Measurements from ENCODE around the gene L3MBTL3.

The L3MBTL3 gene

DNA sequence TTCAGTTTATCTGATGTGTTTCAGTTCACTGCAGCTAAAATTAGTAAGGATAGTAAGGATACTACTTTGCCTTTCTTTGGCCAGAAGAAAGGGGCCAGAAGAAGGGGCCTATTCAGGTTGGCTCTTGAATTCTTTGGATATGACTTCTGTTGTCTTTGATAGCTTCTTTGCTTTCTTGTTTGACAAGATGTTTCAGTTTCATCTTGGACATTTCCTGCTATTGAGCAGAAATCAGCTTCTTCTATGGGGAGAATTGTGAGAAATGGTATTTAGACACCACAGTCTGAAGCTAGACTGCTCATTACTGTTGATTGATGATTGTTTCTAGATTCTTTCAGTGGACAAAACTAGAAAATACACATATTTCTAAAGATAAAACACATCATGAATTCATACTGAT lies 23.2 kb downstream of the L3MBTL3 start:
- Histone ChIP-seq H3K4me1 (ENCODE audit: control insufficient read depth, insufficient read depth, low read length, poor library complexity, severe bottlenecking) (no peaks in the 10 kb centered on the region), H3K9me3 (ENCODE audit: control insufficient read depth, low read length) (no peaks in the 10 kb centered on the region), H3K4me3 (ENCODE audit: insufficient read depth, low read depth, low read length, poor library complexity, severe bottlenecking) (no peak overlapping the region), H3K27ac (ENCODE audit: insufficient read depth, low read length, poor library complexity, severe bottlenecking) (no peak overlapping the region), H3K36me3 (ENCODE audit: control insufficient read depth, insufficient read depth, low read length) (no peaks in the 10 kb centered on the region), H3K27me3 (replicated peaks; ENCODE audit: control insufficient read depth, insufficient read depth, low read length, poor library complexity, severe bottlenecking) (no peaks in the 10 kb centered on the region)
- DNase-seq = no peak

DNA sequence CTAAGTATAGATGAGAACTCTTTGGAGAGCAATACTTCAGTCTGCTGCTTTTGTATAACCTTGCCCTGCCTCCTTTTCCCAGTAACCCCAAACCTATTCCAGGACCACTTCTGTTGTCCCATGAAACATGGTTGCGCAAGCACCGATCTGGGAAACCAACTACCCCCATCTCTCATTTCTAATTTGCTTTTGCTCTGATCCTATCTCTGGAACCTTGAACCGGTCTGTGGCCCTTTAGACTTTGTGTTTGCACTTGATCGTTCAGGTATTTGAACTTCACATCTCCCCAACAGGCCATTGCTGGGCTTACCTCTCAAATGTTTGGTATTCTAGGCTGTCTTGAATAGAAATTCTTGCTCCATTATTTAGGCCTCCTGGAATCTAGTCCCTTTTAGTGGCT lies 25.0 kb downstream of the L3MBTL3 start:
- Histone ChIP-seq H3K4me1 (ENCODE audit: control insufficient read depth, insufficient read depth, low read length, poor library complexity, severe bottlenecking) (no peaks in the 10 kb centered on the region), H3K27ac (ENCODE audit: insufficient read depth, low read length, poor library complexity, severe bottlenecking) (no peak overlapping the region), H3K9me3 (ENCODE audit: control insufficient read depth, low read length) (no peaks in the 10 kb centered on the region), H3K27me3 (replicated peaks; ENCODE audit: control insufficient read depth, insufficient read depth, low read length, poor library complexity, severe bottlenecking) (no peaks in the 10 kb centered on the region), H3K36me3 (ENCODE audit: control insufficient read depth, insufficient read depth, low read length) (no peaks in the 10 kb centered on the region), H3K4me3 (ENCODE audit: insufficient read depth, low read depth, low read length, poor library complexity, severe bottlenecking) (no peak overlapping the region)
- no peak for DNase-seq

DNA sequence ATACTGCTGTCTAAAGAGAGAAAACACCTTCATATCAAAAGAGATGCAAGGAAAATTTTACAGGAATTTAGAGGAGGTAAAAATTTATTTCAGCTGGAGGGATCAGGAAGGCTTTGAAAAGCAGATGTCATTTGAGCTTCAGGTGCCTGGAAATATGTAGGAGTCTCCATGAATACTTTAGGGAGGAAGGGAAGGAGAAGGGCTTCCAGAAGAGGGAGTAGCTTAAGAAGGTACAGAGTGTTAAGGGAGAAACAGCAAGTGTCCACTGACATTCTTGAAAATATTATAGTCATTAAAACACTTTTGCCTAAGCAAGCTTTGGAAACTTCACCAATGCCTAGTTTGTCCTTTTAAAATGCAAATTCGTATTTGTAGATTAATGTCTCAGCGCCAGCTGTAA lies 27.2 kb downstream of the L3MBTL3 start:
- H3K4me1 ChIP-seq (ENCODE audit: control insufficient read depth, insufficient read depth, low read length, poor library complexity, severe bottlenecking) = no peaks in the 10 kb centered on the region
- no peaks in the 10 kb centered on the region for H3K27me3 ChIP-seq (replicated peaks; ENCODE audit: control insufficient read depth, insufficient read depth, low read length, poor library complexity, severe bottlenecking)
- peaks cover 11% of the 10 kb centered on the region for H3K36me3 ChIP-seq (ENCODE audit: control insufficient read depth, insufficient read depth, low read length)

DNA sequence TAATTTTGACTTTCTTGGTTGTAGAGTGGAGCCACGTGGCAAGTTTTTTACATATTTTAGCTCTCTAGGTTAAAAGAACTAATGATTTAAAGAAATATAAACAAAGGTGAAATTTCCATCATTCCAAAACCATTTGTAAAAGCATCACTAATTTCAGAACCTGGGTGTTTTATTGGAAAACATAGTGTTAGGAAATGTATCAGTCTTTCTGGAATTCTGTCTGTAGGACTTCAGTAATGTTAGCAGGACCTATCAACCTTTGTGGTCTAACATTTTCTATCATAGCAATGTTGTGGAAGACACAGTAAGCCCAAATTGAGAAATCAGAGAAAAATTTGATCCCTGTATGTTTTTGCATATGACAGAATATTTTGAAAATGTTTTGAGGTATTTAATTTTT lies 28.3 kb downstream of the L3MBTL3 start:
- Histone ChIP-seq H3K27ac (ENCODE audit: insufficient read depth, low read length, poor library complexity, severe bottlenecking) (no peak overlapping the region), H3K9me3 (ENCODE audit: control insufficient read depth, low read length) (no peaks in the 10 kb centered on the region), H3K4me3 (ENCODE audit: insufficient read depth, low read depth, low read length, poor library complexity, severe bottlenecking) (no peak overlapping the region), H3K27me3 (replicated peaks; ENCODE audit: control insufficient read depth, insufficient read depth, low read length, poor library complexity, severe bottlenecking) (no peaks in the 10 kb centered on the region), H3K4me1 (ENCODE audit: control insufficient read depth, insufficient read depth, low read length, poor library complexity, severe bottlenecking) (no peaks in the 10 kb centered on the region), H3K36me3 (ENCODE audit: control insufficient read depth, insufficient read depth, low read length) (peaks cover 19% of the 10 kb centered on the region)
- DNase-seq = no peak

More for the DNA sequence above, 27.2 kb downstream of the L3MBTL3 start:
- H3K9me3 ChIP-seq (ENCODE audit: control insufficient read depth, low read length) = no peaks in the 10 kb centered on the region
- no peak overlapping the region for H3K4me3 ChIP-seq (ENCODE audit: insufficient read depth, low read depth, low read length, poor library complexity, severe bottlenecking)
- no peak overlapping the region for H3K27ac ChIP-seq (ENCODE audit: insufficient read depth, low read length, poor library complexity, severe bottlenecking)
- no peak for DNase-seq

DNA sequence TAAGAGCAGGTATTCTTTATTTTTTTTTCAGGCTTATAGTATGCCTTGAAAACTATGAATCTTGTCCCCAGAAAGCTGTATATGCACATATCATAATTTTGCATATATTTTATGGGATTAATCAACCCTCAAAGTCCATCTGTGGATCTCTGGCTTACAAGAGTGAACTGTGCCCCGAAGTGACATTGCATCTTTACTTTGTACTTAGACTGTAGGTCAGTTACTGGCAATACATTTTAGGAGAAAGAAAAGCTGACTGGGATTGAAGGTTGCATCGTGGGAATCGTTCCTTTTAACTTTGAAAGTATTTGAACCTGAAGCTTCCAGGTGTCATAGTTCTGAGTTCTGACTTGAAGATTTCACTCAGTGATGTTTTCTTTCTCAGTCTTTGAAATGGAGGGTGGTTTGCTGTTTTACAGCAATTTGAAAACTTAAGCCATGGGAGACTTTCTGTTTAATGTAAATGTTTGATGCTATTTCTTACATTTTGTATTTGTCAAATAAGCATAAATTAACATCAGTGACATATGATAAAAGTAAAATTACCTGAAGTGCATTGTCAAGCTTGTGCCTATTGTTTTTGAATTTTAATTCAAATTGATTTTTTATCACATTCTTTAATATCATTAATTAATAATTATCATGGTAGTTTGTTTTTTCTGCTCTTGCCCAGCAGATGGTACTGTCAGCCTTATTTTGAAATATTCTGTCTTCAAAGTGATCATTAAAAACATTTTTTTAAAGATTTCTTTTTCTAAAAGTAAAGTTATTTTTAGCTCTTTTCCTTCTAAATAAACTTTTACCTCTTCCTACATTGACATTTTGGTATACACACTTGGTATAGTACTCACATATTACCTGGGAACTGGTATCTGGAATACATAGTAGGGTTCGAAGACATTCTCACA lies 29.0 kb downstream of the L3MBTL3 start:
- H3K36me3 ChIP-seq (ENCODE audit: control insufficient read depth, insufficient read depth, low read length) = peaks cover 21% of the 10 kb centered on the region
- H3K4me1 ChIP-seq (ENCODE audit: control insufficient read depth, insufficient read depth, low read length, poor library complexity, severe bottlenecking) = no peaks in the 10 kb centered on the region
- H3K27me3 ChIP-seq (replicated peaks; ENCODE audit: control insufficient read depth, insufficient read depth, low read length, poor library complexity, severe bottlenecking) = no peaks in the 10 kb centered on the region
- no peak overlapping the region for H3K27ac ChIP-seq (ENCODE audit: insufficient read depth, low read length, poor library complexity, severe bottlenecking)
- DNase-seq = no peak
- H3K4me3 ChIP-seq (ENCODE audit: insufficient read depth, low read depth, low read length, poor library complexity, severe bottlenecking) = no peak overlapping the region
- no peaks in the 10 kb centered on the region for H3K9me3 ChIP-seq (ENCODE audit: control insufficient read depth, low read length)

DNA sequence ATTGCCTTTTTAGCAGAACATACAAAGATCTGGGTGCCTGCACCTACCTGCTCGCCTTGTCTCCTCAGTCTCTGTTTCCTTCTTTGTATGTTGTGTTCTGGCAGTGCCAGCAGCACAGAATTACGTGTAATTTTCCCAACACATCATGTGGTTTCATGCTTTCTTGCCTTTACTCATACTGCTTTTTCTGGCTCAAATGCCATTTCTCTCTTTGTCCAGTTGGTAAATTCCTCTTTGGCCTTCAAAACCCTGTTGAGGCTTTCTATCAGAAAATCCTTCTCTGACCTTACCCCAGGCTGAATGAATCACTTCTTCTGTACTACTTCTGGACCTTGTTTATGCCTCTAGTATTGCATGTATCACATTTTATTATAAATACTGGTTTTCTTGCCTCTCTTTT lies 31.8 kb downstream of the L3MBTL3 start:
- Histone ChIP-seq H3K4me1 (ENCODE audit: control insufficient read depth, insufficient read depth, low read length, poor library complexity, severe bottlenecking) (no peaks in the 10 kb centered on the region), H3K4me3 (ENCODE audit: insufficient read depth, low read depth, low read length, poor library complexity, severe bottlenecking) (no peak overlapping the region), H3K27ac (ENCODE audit: insufficient read depth, low read length, poor library complexity, severe bottlenecking) (no peak overlapping the region), H3K27me3 (replicated peaks; ENCODE audit: control insufficient read depth, insufficient read depth, low read length, poor library complexity, severe bottlenecking) (no peaks in the 10 kb centered on the region), H3K36me3 (ENCODE audit: control insufficient read depth, insufficient read depth, low read length) (peaks cover 37% of the 10 kb centered on the region), H3K9me3 (ENCODE audit: control insufficient read depth, low read length) (no peaks in the 10 kb centered on the region)
- no peak for DNase-seq

DNA sequence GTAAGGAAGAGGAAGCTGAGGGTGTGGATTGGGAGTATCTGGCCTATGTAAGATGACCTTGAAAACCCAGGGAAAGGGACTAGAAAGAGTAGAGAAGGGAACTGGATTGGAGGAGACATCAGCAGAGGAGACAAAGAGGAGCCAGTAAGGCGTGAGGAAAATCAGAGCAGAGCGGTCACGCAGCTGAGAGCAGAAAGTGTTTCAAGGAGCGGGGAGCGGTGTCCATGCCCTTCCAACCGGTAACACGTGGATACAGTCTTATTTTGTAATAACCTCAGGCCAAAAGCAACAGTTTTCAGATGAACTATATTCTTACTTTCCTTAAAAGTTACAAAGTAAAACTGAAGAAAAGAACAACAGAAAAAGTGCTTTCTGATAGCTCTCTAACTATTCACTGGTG lies 36.3 kb downstream of the L3MBTL3 start:
- no peaks in the 10 kb centered on the region for H3K27me3 ChIP-seq (replicated peaks; ENCODE audit: control insufficient read depth, insufficient read depth, low read length, poor library complexity, severe bottlenecking)
- no peak overlapping the region for H3K27ac ChIP-seq (ENCODE audit: insufficient read depth, low read length, poor library complexity, severe bottlenecking)
- peaks cover 50% of the 10 kb centered on the region for H3K36me3 ChIP-seq (ENCODE audit: control insufficient read depth, insufficient read depth, low read length)
- no peak overlapping the region for H3K4me3 ChIP-seq (ENCODE audit: insufficient read depth, low read depth, low read length, poor library complexity, severe bottlenecking)
- no peak for DNase-seq
- H3K4me1 ChIP-seq (ENCODE audit: control insufficient read depth, insufficient read depth, low read length, poor library complexity, severe bottlenecking) = no peaks in the 10 kb centered on the region
- no peaks in the 10 kb centered on the region for H3K9me3 ChIP-seq (ENCODE audit: control insufficient read depth, low read length)

DNA sequence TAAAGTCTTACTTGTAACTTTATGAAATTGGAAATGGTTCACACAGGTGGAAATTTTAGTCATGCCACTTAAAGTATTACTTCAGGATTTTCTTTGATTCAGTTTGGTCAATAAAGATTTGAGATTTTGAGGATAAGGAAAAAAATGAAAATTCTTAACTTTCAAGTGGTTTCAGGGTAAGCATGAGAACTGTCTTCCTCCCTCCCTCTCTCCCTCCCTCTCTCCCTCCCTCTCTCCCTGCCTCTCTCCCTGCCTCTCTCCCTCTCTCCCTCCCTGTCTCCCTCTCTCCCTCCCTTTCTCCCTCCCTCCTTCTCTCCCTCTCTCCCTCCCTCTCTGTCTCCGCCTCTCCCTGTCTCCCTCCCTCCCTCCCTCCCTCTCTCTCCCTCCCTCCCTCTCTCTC lies 36.9 kb downstream of the L3MBTL3 start:
- DNase-seq = no peak
- Histone ChIP-seq H3K36me3 (ENCODE audit: control insufficient read depth, insufficient read depth, low read length) (peaks cover 50% of the 10 kb centered on the region), H3K9me3 (ENCODE audit: control insufficient read depth, low read length) (no peaks in the 10 kb centered on the region), H3K27me3 (replicated peaks; ENCODE audit: control insufficient read depth, insufficient read depth, low read length, poor library complexity, severe bottlenecking) (no peaks in the 10 kb centered on the region), H3K4me1 (ENCODE audit: control insufficient read depth, insufficient read depth, low read length, poor library complexity, severe bottlenecking) (no peaks in the 10 kb centered on the region), H3K4me3 (ENCODE audit: insufficient read depth, low read depth, low read length, poor library complexity, severe bottlenecking) (no peak overlapping the region), H3K27ac (ENCODE audit: insufficient read depth, low read length, poor library complexity, severe bottlenecking) (no peak overlapping the region)

DNA sequence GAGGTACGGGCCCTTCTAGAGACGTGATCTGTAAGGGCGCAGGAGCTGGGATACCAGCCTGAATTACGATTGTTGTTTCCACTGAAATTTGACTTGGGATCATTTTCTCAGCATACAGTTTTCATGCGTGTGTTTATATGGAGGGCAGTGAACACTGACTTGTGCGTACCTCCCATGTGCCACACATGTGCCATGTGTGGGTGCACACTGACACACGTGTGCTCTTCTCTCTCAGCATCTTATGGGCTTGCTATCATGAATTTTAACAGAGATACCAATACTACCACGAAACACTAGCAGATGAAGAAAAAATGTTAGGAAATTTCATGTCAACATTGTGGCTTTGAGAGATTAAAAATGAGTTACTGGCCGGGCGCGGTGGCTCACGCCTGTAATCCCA lies 39.1 kb downstream of the L3MBTL3 start:
- H3K27me3 ChIP-seq (replicated peaks; ENCODE audit: control insufficient read depth, insufficient read depth, low read length, poor library complexity, severe bottlenecking) = no peaks in the 10 kb centered on the region
- no peaks in the 10 kb centered on the region for H3K4me1 ChIP-seq (ENCODE audit: control insufficient read depth, insufficient read depth, low read length, poor library complexity, severe bottlenecking)
- H3K4me3 ChIP-seq (ENCODE audit: insufficient read depth, low read depth, low read length, poor library complexity, severe bottlenecking) = no peak overlapping the region
- no peak overlapping the region for H3K27ac ChIP-seq (ENCODE audit: insufficient read depth, low read length, poor library complexity, severe bottlenecking)
- H3K36me3 ChIP-seq (ENCODE audit: control insufficient read depth, insufficient read depth, low read length) = peaks cover 44% of the 10 kb centered on the region
- DNase-seq = no peak
- no peaks in the 10 kb centered on the region for H3K9me3 ChIP-seq (ENCODE audit: control insufficient read depth, low read length)

DNA sequence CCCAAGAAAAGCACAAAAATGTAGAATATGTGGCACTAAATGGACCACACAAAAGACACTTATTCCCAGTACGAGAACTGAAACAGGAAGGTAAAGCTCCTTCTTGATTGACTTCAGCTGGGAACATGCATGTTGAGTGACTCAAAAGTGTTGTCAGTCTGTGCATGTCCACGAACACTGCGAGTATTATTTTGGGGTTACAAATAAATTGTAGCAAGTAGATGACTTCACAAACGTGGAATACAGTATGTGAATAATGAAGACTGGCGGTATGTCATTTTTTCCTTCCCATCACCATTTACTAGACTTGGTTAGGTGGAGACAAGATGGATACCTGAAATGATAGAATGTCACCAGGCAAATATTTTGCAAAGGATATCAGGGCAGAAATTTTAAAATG lies 45.4 kb downstream of the L3MBTL3 start:
- no peaks in the 10 kb centered on the region for H3K9me3 ChIP-seq (ENCODE audit: control insufficient read depth, low read length)
- no peaks in the 10 kb centered on the region for H3K4me1 ChIP-seq (ENCODE audit: control insufficient read depth, insufficient read depth, low read length, poor library complexity, severe bottlenecking)
- no peak overlapping the region for H3K4me3 ChIP-seq (ENCODE audit: insufficient read depth, low read depth, low read length, poor library complexity, severe bottlenecking)
- H3K27me3 ChIP-seq (replicated peaks; ENCODE audit: control insufficient read depth, insufficient read depth, low read length, poor library complexity, severe bottlenecking) = no peaks in the 10 kb centered on the region
- no peak for DNase-seq
- H3K27ac ChIP-seq (ENCODE audit: insufficient read depth, low read length, poor library complexity, severe bottlenecking) = no peak overlapping the region
- H3K36me3 ChIP-seq (ENCODE audit: control insufficient read depth, insufficient read depth, low read length) = peaks cover 37% of the 10 kb centered on the region

Data from effector memory CD4-positive, alpha-beta T cell (primary cell).